HG03039 (cell line): ENCODE measurements around the gene ASTN2.

ENCODE experiments used
- ATAC-seq: cut with Tn5 transposase; IDR thresholded peaks from one replicate; pipeline ENCODE4 v1.9.1; 2021; ENCODE audit warnings: mild to moderate bottlenecking, moderate library complexity; ENCODE audit not compliant: unreplicated experiment

Gene ASTN2

GRCh38 chr9:116774421-116775180 is 640.3 kb downstream of the ASTN2 start:
- no peak for ATAC-seq

- ATAC-seq, result no peak
Measured at GRCh38 chr9:116767219-116767618, 647.6 kb downstream of the ASTN2 start.

- ATAC-seq, result no peak
Measured at GRCh38 chr9:116765011-116765410, 649.8 kb downstream of the ASTN2 start.

- ATAC-seq, result no peak
Measured at GRCh38 chr9:116763770-116764169, 651.1 kb downstream of the ASTN2 start.

GRCh38 chr9:116760636-116761035 is 654.2 kb downstream of the ASTN2 start:
- no peak for ATAC-seq

- ATAC-seq, result no peak
Measured at GRCh38 chr9:116757030-116757429, 657.8 kb downstream of the ASTN2 start.

GRCh38 chr9:116753389-116753788 is 661.5 kb downstream of the ASTN2 start:
- ATAC-seq, result no peak

GRCh38 chr9:116750510-116750909 is 664.3 kb downstream of the ASTN2 start:
- no peak for ATAC-seq

- ATAC-seq, result no peak
Measured at GRCh38 chr9:116749772-116750171, 665.1 kb downstream of the ASTN2 start.

- ATAC-seq, result no peak
Measured at GRCh38 chr9:116749176-116749575, 665.7 kb downstream of the ASTN2 start.

- no peak for ATAC-seq
Measured at GRCh38 chr9:116741742-116742141, 673.1 kb downstream of the ASTN2 start.

- no peak for ATAC-seq
Measured at GRCh38 chr9:116741086-116741740, 673.6 kb downstream of the ASTN2 start.

GRCh38 chr9:116737152-116737546 is 677.7 kb downstream of the ASTN2 start:
- peak; percentile 57 for ATAC-seq

GRCh38 chr9:116736399-116737151 is 678.3 kb downstream of the ASTN2 start:
- ATAC-seq, result no peak

GRCh38 chr9:116733010-116733641 is 681.7 kb downstream of the ASTN2 start:
- ATAC-seq, result no peak

- ATAC-seq, result no peak
Measured at GRCh38 chr9:116726602-116727001, 688.3 kb downstream of the ASTN2 start.

GRCh38 chr9:116724123-116724522 is 690.7 kb downstream of the ASTN2 start:
- ATAC-seq, result no peak

- ATAC-seq, result no peak
Measured at GRCh38 chr9:116721944-116722343, 692.9 kb downstream of the ASTN2 start.

GRCh38 chr9:116721411-116721810 is 693.4 kb downstream of the ASTN2 start:
- ATAC-seq, result no peak

GRCh38 chr9:116720111-116720510 is 694.7 kb downstream of the ASTN2 start:
- no peak for ATAC-seq

GRCh38 chr9:116718111-116718510 is 696.7 kb downstream of the ASTN2 start:
- ATAC-seq, result no peak
